GM23338 (cell line): ENCODE results near the gene OR12D1. TPM values are rescaled to one million over a fixed set of nuclear protein-coding genes. Genes with fewer than 3 reads are reported as not detected.

Experiments used
- ATAC-seq: fragments of 200-7000 bp; cut with Tn5 transposase; 3 replicates; pipeline ENCODE4 v1.9.1; 2020
- DNase-seq: peaks from one replicate; pipeline ENCODE4 v3.0.0-alpha.2; 2015; ENCODE audit warnings: low spot score
- H2AFZ ChIP-seq: fragments of 200-600 bp; sonication (generic); 2 replicates; pipeline ENCODE4 v1.8.0; 2016; ENCODE audit warnings: antibody characterized with exemption, mild to moderate bottlenecking, moderate library complexity
- H3F3A ChIP-seq: fragments of 200-600 bp; sonication (generic); replicated peaks from 2 replicates; pipeline ENCODE4 v1.8.0; 2017; ENCODE audit warnings: antibody characterized with exemption, mixed run types, low read depth
- H3K27ac ChIP-seq: fragments of 200-600 bp; sonication (generic); 2 replicates; pipeline ENCODE4 v1.6.1; 2016; ENCODE audit warnings: low read depth
- H3K27me3 ChIP-seq: fragments of 200-600 bp; sonication (generic); 2 replicates; pipeline ENCODE4 v1.8.0; 2016; ENCODE audit warnings: mild to moderate bottlenecking, mixed run types, moderate library complexity; ENCODE audit not compliant: insufficient read depth
- H3K36me3 ChIP-seq: fragments of 200-600 bp; sonication (generic); 2 replicates; pipeline ENCODE4 v1.8.0; 2016; ENCODE audit warnings: mild to moderate bottlenecking; ENCODE audit not compliant: insufficient read depth
- H3K4me1 ChIP-seq: fragments of 200-600 bp; sonication (generic); 2 replicates; pipeline ENCODE4 v1.8.0; 2016; ENCODE audit warnings: mild to moderate bottlenecking, moderate library complexity; ENCODE audit not compliant: insufficient read depth
- H3K4me2 ChIP-seq: fragments of 200-600 bp; sonication (generic); 2 replicates; pipeline ENCODE4 v1.7.1; 2017; ENCODE audit warnings: mixed run types
- H3K4me3 ChIP-seq: fragments of 200-600 bp; sonication (generic); 2 replicates; pipeline ENCODE4 v1.6.1; 2016; ENCODE audit warnings: mixed run types
- H3K79me2 ChIP-seq: fragments of 200-600 bp; sonication (generic); replicated peaks from 2 replicates; pipeline ENCODE4 v1.8.0; 2017; ENCODE audit warnings: mild to moderate bottlenecking; ENCODE audit not compliant: insufficient read depth
- H3K9me2 ChIP-seq: fragments of 200-600 bp; sonication (generic); 2 replicates; pipeline ENCODE4 v1.8.0; 2017; ENCODE audit not compliant: insufficient read depth
- H4K20me1 ChIP-seq: fragments of 200-600 bp; sonication (generic); replicated peaks from 2 replicates; pipeline ENCODE4 v1.8.0; 2017; ENCODE audit warnings: mild to moderate bottlenecking; ENCODE audit not compliant: insufficient read depth
- H3K27ac Mint-ChIP-seq: 2 replicates; pipeline ENCODE4 v1.8.0; 2020; ENCODE audit warnings: inconsistent platforms, mild to moderate bottlenecking, moderate library complexity, mixed read lengths
- H3K27me3 Mint-ChIP-seq: 3 replicates; pipeline ENCODE4 v1.8.0; 2022; ENCODE audit warnings: low read depth, mild to moderate bottlenecking, moderate library complexity, mixed read lengths, inconsistent platforms; ENCODE audit not compliant: insufficient read depth, poor library complexity
- H3K36me3 Mint-ChIP-seq: 3 replicates; pipeline ENCODE4 v1.8.0; 2021; ENCODE audit warnings: low read depth, mild to moderate bottlenecking, inconsistent platforms, moderate library complexity, mixed read lengths
- H3K4me1 Mint-ChIP-seq: 3 replicates; pipeline ENCODE4 v1.8.0; 2020; ENCODE audit warnings: mild to moderate bottlenecking, inconsistent platforms, mixed read lengths
- H3K4me3 Mint-ChIP-seq: 3 replicates; pipeline ENCODE4 v1.8.0; 2021; ENCODE audit warnings: moderate library complexity, mild to moderate bottlenecking, inconsistent platforms, mixed read lengths
- H3K9me3 Mint-ChIP-seq: 3 replicates; pipeline ENCODE4 v1.8.0; 2020; ENCODE audit warnings: moderate library complexity, mild to moderate bottlenecking, inconsistent platforms, mixed read lengths
- EZH2phosphoT487 ChIP-seq: fragments of 200-600 bp; sonication (generic); IDR thresholded peaks from one replicate; pipeline ENCODE4 v1.8.1; 2018; ENCODE audit warnings: antibody characterized with exemption; ENCODE audit not compliant: unreplicated experiment
- NANOG ChIP-seq: IDR thresholded peaks from 2 replicates; pipeline ENCODE4 v1.6.1; 2016; ENCODE audit warnings: antibody characterized with exemption, borderline replicate concordance
- POLR2AphosphoS5 ChIP-seq: IDR thresholded peaks from 2 replicates; pipeline ENCODE4 v1.6.1; 2016; ENCODE audit warnings: antibody characterized with exemption, low read depth
- STAT1 ChIP-seq: IDR thresholded peaks from one replicate; pipeline ENCODE4 v1.6.1; 2016; ENCODE audit warnings: antibody characterized with exemption; ENCODE audit not compliant: unreplicated experiment
- ZNF114 ChIP-seq: fragments of 250-450 bp; sonication (Bioruptor Pico); IDR thresholded peaks from 2 replicates; pipeline ENCODE4 v1.5.0; 2020; ENCODE audit warnings: mild to moderate bottlenecking, moderate library complexity
- polyA plus RNA-seq: library from polyadenylated mRNA; unstranded; fragments of >200 nt; fragmentation: Nextera tagmentation; extraction: Ambion mirVana; gene quantifications from 2 replicates; pipeline ENCODE4 v1.2.1, GENCODE V29; 2016
- total RNA-seq: library from RNA; depleted of rRNA; stranded (reverse); fragments of >200 nt; shearing (Covaris generic); gene quantifications from 2 replicates; pipeline ENCODE4 v1.2.3, GENCODE V29; 2014
- TF ChIP-seq, protein P1 (sequence below), 2 experiments: fragments of 200-600 bp in 1 of 2; sonication (generic) in 1 of 2; conservative IDR thresholded peaks; 2 replicates each; pipeline versions ENCODE4 v1.5.1 to v1.6.1; 2016 to 2017; ENCODE audit warnings: antibody characterized with exemption in 2 of 2, low read depth in 2 of 2, mild to moderate bottlenecking in 2 of 2, moderate library complexity in 1 of 2
- TF ChIP-seq, protein P2 (sequence below): fragments of 250-450 bp; sonication (Bioruptor Pico); IDR thresholded peaks from 2 replicates; pipeline ENCODE4 v1.5.0; 2020; ENCODE audit warnings: mild to moderate bottlenecking, moderate library complexity
- TF ChIP-seq, protein P3 (sequence below): IDR thresholded peaks from 2 replicates; pipeline ENCODE4 v1.6.1; 2016; ENCODE audit warnings: antibody characterized with exemption

The OR12D1 gene
- total and polyA plus RNA-seq, 2 experiments from 2014 or later = not detected

DNA sequence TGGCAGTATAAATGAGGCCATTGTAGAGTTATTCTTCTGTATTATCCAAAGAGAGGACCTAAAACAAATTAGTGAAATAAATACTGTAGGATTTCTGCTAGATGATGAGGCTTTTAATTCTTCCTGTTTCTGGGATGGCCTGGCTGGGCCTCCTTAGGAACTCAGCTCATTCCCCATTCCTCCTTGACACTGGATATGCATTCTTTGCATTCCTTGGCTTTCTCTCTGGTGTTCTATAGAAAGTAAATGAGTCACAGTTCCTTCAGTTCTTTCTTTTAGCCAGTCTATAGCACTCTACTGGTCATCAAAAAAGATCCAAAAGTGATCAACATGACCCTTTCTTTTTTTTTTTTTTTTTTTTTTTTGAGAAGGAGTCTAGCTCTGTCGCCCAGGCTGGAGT, 32.9 kb downstream of the OR12D1 start:
- no peak overlapping the region for H2AFZ ChIP-seq
- Mint-ChIP-seq H3K4me3 (no peak overlapping the region), H3K36me3 (peaks cover 3% of the 10 kb centered on the region; the same call in 1 of the 3 replicates), H3K27ac (peak overlapping the region; percentile 42), H3K9me3 (peaks cover 15% of the 10 kb centered on the region), H3K4me1 (peaks cover 16% of the 10 kb centered on the region), H3K27me3 (peaks cover 3% of the 10 kb centered on the region)
- H3K4me2 ChIP-seq = peak overlapping the region; percentile 46
- H3K4me1 ChIP-seq = peaks cover 15% of the 10 kb centered on the region
- H3F3A ChIP-seq = no peaks in the 10 kb centered on the region
- ATAC-seq (peak; percentile 97), DNase-seq (peak; percentile 86)
- no peak overlapping the region for H3K27ac ChIP-seq
- no peak overlapping the region for H3K4me3 ChIP-seq
- no peaks in the 10 kb centered on the region for H3K79me2 ChIP-seq
- H4K20me1 ChIP-seq = no peaks in the 10 kb centered on the region
- no peaks in the 10 kb centered on the region for H3K36me3 ChIP-seq
- peaks cover 11% of the 10 kb centered on the region for H3K9me2 ChIP-seq
- no peaks in the 10 kb centered on the region for H3K27me3 ChIP-seq
- TF ChIP-seq POLR2AphosphoS5 (no peak), STAT1 (no peak), ZNF114 (CRISPR knock-in tag) (no peak), EZH2phosphoT487 (no peak), NANOG (no peak)
- TF ChIP-seq, protein P1, sequence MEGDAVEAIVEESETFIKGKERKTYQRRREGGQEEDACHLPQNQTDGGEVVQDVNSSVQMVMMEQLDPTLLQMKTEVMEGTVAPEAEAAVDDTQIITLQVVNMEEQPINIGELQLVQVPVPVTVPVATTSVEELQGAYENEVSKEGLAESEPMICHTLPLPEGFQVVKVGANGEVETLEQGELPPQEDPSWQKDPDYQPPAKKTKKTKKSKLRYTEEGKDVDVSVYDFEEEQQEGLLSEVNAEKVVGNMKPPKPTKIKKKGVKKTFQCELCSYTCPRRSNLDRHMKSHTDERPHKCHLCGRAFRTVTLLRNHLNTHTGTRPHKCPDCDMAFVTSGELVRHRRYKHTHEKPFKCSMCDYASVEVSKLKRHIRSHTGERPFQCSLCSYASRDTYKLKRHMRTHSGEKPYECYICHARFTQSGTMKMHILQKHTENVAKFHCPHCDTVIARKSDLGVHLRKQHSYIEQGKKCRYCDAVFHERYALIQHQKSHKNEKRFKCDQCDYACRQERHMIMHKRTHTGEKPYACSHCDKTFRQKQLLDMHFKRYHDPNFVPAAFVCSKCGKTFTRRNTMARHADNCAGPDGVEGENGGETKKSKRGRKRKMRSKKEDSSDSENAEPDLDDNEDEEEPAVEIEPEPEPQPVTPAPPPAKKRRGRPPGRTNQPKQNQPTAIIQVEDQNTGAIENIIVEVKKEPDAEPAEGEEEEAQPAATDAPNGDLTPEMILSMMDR (conservative IDR thresholded peaks at IDR 0.05; ENCODE audit: low read depth in 2 of 2) = no peak
- TF ChIP-seq, protein P2, sequence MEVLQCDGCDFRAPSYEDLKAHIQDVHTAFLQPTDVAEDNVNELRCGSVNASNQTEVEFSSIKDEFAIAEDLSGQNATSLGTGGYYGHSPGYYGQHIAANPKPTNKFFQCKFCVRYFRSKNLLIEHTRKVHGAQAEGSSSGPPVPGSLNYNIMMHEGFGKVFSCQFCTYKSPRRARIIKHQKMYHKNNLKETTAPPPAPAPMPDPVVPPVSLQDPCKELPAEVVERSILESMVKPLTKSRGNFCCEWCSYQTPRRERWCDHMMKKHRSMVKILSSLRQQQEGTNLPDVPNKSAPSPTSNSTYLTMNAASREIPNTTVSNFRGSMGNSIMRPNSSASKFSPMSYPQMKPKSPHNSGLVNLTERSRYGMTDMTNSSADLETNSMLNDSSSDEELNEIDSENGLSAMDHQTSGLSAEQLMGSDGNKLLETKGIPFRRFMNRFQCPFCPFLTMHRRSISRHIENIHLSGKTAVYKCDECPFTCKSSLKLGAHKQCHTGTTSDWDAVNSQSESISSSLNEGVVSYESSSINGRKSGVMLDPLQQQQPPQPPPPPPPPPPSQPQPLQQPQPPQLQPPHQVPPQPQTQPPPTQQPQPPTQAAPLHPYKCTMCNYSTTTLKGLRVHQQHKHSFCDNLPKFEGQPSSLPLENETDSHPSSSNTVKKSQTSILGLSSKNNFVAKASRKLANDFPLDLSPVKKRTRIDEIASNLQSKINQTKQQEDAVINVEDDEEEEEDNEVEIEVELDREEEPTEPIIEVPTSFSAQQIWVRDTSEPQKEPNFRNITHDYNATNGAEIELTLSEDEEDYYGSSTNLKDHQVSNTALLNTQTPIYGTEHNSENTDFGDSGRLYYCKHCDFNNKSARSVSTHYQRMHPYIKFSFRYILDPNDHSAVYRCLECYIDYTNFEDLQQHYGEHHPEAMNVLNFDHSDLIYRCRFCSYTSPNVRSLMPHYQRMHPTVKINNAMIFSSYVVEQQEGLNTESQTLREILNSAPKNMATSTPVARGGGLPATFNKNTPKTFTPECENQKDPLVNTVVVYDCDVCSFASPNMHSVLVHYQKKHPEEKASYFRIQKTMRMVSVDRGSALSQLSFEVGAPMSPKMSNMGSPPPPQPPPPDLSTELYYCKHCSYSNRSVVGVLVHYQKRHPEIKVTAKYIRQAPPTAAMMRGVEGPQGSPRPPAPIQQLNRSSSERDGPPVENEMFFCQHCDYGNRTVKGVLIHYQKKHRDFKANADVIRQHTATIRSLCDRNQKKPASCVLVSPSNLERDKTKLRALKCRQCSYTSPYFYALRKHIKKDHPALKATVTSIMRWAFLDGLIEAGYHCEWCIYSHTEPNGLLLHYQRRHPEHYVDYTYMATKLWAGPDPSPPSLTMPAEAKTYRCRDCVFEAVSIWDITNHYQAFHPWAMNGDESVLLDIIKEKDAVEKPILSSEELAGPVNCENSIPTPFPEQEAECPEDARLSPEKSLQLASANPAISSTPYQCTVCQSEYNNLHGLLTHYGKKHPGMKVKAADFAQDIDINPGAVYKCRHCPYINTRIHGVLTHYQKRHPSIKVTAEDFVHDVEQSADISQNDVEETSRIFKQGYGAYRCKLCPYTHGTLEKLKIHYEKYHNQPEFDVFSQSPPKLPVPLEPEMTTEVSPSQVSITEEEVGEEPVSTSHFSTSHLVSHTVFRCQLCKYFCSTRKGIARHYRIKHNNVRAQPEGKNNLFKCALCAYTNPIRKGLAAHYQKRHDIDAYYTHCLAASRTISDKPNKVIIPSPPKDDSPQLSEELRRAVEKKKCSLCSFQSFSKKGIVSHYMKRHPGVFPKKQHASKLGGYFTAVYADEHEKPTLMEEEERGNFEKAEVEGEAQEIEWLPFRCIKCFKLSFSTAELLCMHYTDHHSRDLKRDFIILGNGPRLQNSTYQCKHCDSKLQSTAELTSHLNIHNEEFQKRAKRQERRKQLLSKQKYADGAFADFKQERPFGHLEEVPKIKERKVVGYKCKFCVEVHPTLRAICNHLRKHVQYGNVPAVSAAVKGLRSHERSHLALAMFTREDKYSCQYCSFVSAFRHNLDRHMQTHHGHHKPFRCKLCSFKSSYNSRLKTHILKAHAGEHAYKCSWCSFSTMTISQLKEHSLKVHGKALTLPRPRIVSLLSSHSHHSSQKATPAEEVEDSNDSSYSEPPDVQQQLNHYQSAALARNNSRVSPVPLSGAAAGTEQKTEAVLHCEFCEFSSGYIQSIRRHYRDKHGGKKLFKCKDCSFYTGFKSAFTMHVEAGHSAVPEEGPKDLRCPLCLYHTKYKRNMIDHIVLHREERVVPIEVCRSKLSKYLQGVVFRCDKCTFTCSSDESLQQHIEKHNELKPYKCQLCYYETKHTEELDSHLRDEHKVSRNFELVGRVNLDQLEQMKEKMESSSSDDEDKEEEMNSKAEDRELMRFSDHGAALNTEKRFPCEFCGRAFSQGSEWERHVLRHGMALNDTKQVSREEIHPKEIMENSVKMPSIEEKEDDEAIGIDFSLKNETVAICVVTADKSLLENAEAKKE (CRISPR knock-in tag) = peak; percentile 84
- TF ChIP-seq, protein P3, sequence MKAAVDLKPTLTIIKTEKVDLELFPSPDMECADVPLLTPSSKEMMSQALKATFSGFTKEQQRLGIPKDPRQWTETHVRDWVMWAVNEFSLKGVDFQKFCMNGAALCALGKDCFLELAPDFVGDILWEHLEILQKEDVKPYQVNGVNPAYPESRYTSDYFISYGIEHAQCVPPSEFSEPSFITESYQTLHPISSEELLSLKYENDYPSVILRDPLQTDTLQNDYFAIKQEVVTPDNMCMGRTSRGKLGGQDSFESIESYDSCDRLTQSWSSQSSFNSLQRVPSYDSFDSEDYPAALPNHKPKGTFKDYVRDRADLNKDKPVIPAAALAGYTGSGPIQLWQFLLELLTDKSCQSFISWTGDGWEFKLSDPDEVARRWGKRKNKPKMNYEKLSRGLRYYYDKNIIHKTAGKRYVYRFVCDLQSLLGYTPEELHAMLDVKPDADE = no peak
